H1 (cell line): Measurements from ENCODE around the gene TSPAN5. TPM values are rescaled to one million over a fixed set of nuclear protein-coding genes. Genes with fewer than 3 reads are reported as not detected.

Source experiments
- CBX8 ChIP-seq: fragments of 300-800, 300-1000 bp; sonication (generic); IDR thresholded peaks from 2 replicates; pipeline ENCODE4 v1.7.1; 2016; ENCODE audit warnings: low read depth, low read length, borderline replicate concordance
- CREB1 ChIP-seq: IDR thresholded peaks from 2 replicates; pipeline ENCODE4 v1.6.1; 2012; ENCODE audit warnings: inconsistent platforms
- EP300 ChIP-seq, 2 experiments: IDR thresholded peaks; 1 replicate in 1 of 2; 2 replicates in 1 of 2; pipeline ENCODE4 v1.6.1; 2011 to 2012; ENCODE audit warnings: low read depth in 2 of 2, low read length in 2 of 2, mild to moderate bottlenecking in 2 of 2, borderline replicate concordance in 1 of 2, inconsistent platforms in 1 of 2, moderate library complexity in 1 of 2
- RFX5 ChIP-seq: IDR thresholded peaks from 2 replicates; pipeline ENCODE4 v1.6.1; 2011; ENCODE audit warnings: low read depth, low read length, improper control_type of control experiment, borderline replicate concordance
- polyA plus RNA-seq, 7 experiments: library from polyadenylated mRNA; depleted of rRNA in 3 of 7; stranded (reverse) in 5 of 7; unstranded in 2 of 7; fragments of >200 nt in 5 of 7; fragments of 200-250 nt in 2 of 7; gene quantifications; 1 replicate in 5 of 7; 2 replicates in 1 of 7; 4 replicates in 1 of 7; pipeline versions ENCODE4 v1.2.1 to v1.2.3, GENCODE V29; 2011 to 2013; ENCODE audit warnings: missing spikeins in 2 of 7, mixed read lengths in 2 of 7
- total RNA-seq: library from RNA; stranded (reverse); fragmentation: NEBNext Ultra II Directional; extraction: Animal tissue kit (Norgen Biotek cat#: 25700); gene quantifications from 2 replicates; pipeline ENCODE4 v1.2.1, GENCODE V29; 2021

TSPAN5 gene
- total and polyA plus RNA-seq, 2 of the 8 experiments (the other 6 are each of a cell fraction or from before 2014, with no cell fraction given), result 17.6 to 21.2 TPM

- no peak for TF ChIP-seq CBX8
- no peak for TF ChIP-seq CREB1
- TF ChIP-seq RFX5, result no peak
- no peak for TF ChIP-seq EP300 (IDR thresholded peaks at IDR 0.05; ENCODE audit: borderline replicate concordance in 1 of 2, low read depth in 2 of 2, low read length in 2 of 2)
Observed at GRCh38 chr4:98452091-98452490, 206.3 kb downstream of the TSPAN5 start (continued).
